SK-N-SH (cell line): Measurements from ENCODE around the gene DIAPH2.

ENCODE experiments used
- CTCF ChIP-seq: fragments of 200-600 bp; sonication (generic); IDR thresholded peaks from 2 replicates; pipeline ENCODE4 v1.6.1; 2017; ENCODE audit warnings: antibody characterized with exemption, mild to moderate bottlenecking, moderate library complexity
- EZH2phosphoT487 ChIP-seq: fragments of 200-600 bp; sonication (generic); IDR thresholded peaks from 2 replicates; pipeline ENCODE4 v1.6.1; 2017; ENCODE audit warnings: low read depth, mixed run types, mild to moderate bottlenecking, antibody characterized with exemption, moderate library complexity, borderline replicate concordance
- FOXM1 ChIP-seq: IDR thresholded peaks from 2 replicates; pipeline ENCODE4 v1.4.0; 2012; ENCODE audit warnings: low read depth, mild to moderate bottlenecking
- TEAD4 ChIP-seq: IDR thresholded peaks from 2 replicates; pipeline ENCODE4 v1.4.0; 2012; ENCODE audit warnings: mild to moderate bottlenecking, borderline replicate concordance; ENCODE audit not compliant: insufficient read depth

GRCh38 chrX:97328853-97329390 is 644.3 kb downstream of the DIAPH2 start:
- TF ChIP-seq TEAD4 = no peak
- no peak for TF ChIP-seq EZH2phosphoT487
- no peak for TF ChIP-seq CTCF
- TF ChIP-seq FOXM1 = no peak
